Gastrocnemius medialis (tissue), 4 donors: ENCODE data around the gene INTU.

Source experiments
- CTCF ChIP-seq, 5 experiments: fragments of 450-650 bp in 3 of 5; fragments of 200-600 bp in 2 of 5; sonication (generic) in 2 of 5; IDR thresholded peaks in 4 of 5; conservative IDR thresholded peaks in 1 of 5; 1 replicate in 4 of 5; 2 replicates in 1 of 5; pipeline ENCODE4 v1.5.1; 2016 to 2019; ENCODE audit warnings: antibody characterized with exemption in 5 of 5, mild to moderate bottlenecking in 3 of 5, moderate library complexity in 3 of 5
- POLR2A ChIP-seq, 2 donors: fragments of 450-650 bp; IDR thresholded peaks; one replicate each; pipeline ENCODE4 v1.6.1; 2017; ENCODE audit warnings: antibody characterized with exemption in 2 of 2, mild to moderate bottlenecking in 2 of 2, moderate library complexity in 2 of 2

- no peak for TF ChIP-seq CTCF (IDR thresholded peaks at IDR 0.05 in 4 of 5, conservative IDR thresholded peaks at IDR 0.05 in 1 of 5)
- no peak for TF ChIP-seq POLR2A (IDR thresholded peaks at IDR 0.05)
Measured at GRCh38 chr4:127660284-127660885, 27.6 kb downstream of the INTU start.
